ENCODE measurements around the gene MAP3K5. TPM values are rescaled to one million over a fixed set of nuclear protein-coding genes. Genes with fewer than 3 reads are reported as not detected.
"Not testable (repeated sequence)": the region's sequence is repeated elsewhere in the genome, so short reads cannot be mapped to it uniquely, and the experiment has no call there.

MAP3K5 gene
- total and polyA plus RNA-seq, 2 of the 8 experiments (the other 6 are each of a cell fraction or from before 2014, with no cell fraction given) = 0.63 to 2.6 TPM

- H3K23me2 ChIP-seq (ENCODE audit: low read depth, low read length); H2BK20ac ChIP-seq (ENCODE audit: low read length); H4K8ac ChIP-seq (ENCODE audit: extremely low read depth, insufficient read depth, low read length); H3K36me3 ChIP-seq (ENCODE audit: control insufficient read depth in 2 of 4, insufficient read depth in 4 of 4, low read length in 3 of 4); H3K56ac ChIP-seq (replicated peaks; ENCODE audit: insufficient read length, low read depth, low read length); DNase-seq (ENCODE audit: low read depth in 1 of 2, low spot score in 2 of 2); H3K4me2 ChIP-seq (ENCODE audit: insufficient read depth in 1 of 2, low read depth in 2 of 2, low read length in 2 of 2); H3K23ac ChIP-seq (ENCODE audit: insufficient read length); H3K4me3 ChIP-seq (ENCODE audit: extremely low read depth in 1 of 4, insufficient read depth in 2 of 4, low read depth in 3 of 4, low read length in 4 of 4); H3K9ac ChIP-seq (replicated peaks in 1 of 4; ENCODE audit: extremely low read depth in 1 of 4, low read depth in 3 of 4, low read length in 3 of 4); H2BK120ac ChIP-seq (replicated peaks; ENCODE audit: low read depth, low read length); H3K79me2 ChIP-seq (ENCODE audit: control insufficient read depth in 1 of 2, insufficient read depth in 2 of 2, low read length in 2 of 2); H3K27me3 ChIP-seq (replicated peaks in 1 of 4; ENCODE audit: control insufficient read depth in 3 of 4, extremely low read depth in 1 of 4, insufficient read depth in 3 of 4, low read length in 3 of 4); H3K4ac ChIP-seq (replicated peaks; ENCODE audit: insufficient read length, low read depth, low read length); H3K79me1 ChIP-seq (ENCODE audit: low read depth, low read length); H3K27ac ChIP-seq (ENCODE audit: low read depth, low read length); H4K20me1 ChIP-seq (replicated peaks in 1 of 2; ENCODE audit: control insufficient read depth in 1 of 2, insufficient read depth in 2 of 2, low read length in 2 of 2); H2AFZ ChIP-seq (ENCODE audit: low read length); H3K9me3 ChIP-seq (ENCODE audit: insufficient read depth in 2 of 2, low read depth in 1 of 2, low read length in 1 of 2); FAIRE-seq; H4K5ac ChIP-seq (ENCODE audit: insufficient read length, low read depth, low read length); POLR2A ChIA-PET (ENCODE audit: partially characterized antibody); H2BK15ac ChIP-seq (ENCODE audit: low read length); H3K14ac ChIP-seq (ENCODE audit: insufficient read length): not testable (repeated sequence)
- Histone ChIP-seq H2AK5ac (ENCODE audit: low read depth, low read length) (peak overlapping the region; percentile 77; the same call in 1 of the 2 replicates), H4K91ac (replicated peaks; ENCODE audit: insufficient read length, low read length) (peak overlapping the region; percentile 88), H3K18ac (ENCODE audit: extremely low read depth, low read length) (peak overlapping the region; percentile 91), H2BK5ac (ENCODE audit: low read depth, low read length) (peak overlapping the region; percentile 93; the same call in 1 of the 2 replicates), H3K4me1 (replicated peaks in 1 of 4; ENCODE audit: control insufficient read depth in 3 of 4, insufficient read depth in 4 of 4, low read length in 3 of 4) (peaks cover 5 to 26% (median 20%) of the 10 kb centered on the region in 4 experiments), H2BK12ac (ENCODE audit: low read depth, low read length) (peak overlapping the region; percentile 93; the same call in 1 of the 2 replicates)
- WGBS, 2 experiments (ENCODE audit: extremely low coverage in 1 of 2, insufficient coverage in 1 of 2, insufficient read length in 1 of 2, insufficient replicate concordance in 2 of 2, low coverage in 1 of 2, low lambda C conversion rate in 2 of 2, missing lambda C conversion rate in 1 of 2) = 89% methylated on average over 2 of the region's 2 CpGs; no CpG with 5 or more reads in 1 of the 2 experiments
- CTCF ChIA-PET (ENCODE audit: partially characterized antibody) = interaction anchor here (1.9 kb wide), 1 partner anchor 53 kb away, joined by 6 read pairs; no protein-coding TSS in a partner anchor
Observed at GRCh38 chr6:136590846-136591245, 201.4 kb downstream of the MAP3K5 start.

All from H1 (cell line).